ENCODE measurements around the gene TRABD.
A peak's percentile ranks its signal among the peaks of the same experiment; 100 is the strongest.

Gene TRABD

GRCh38 chr22:50189184-50189848 is 3.6 kb downstream of the TRABD start:
- peak overlapping the region; percentile 80 for H3K27ac ChIP-seq
- no peak for TF ChIP-seq CTCF (IDR thresholded peaks at IDR 0.05)
- TF ChIP-seq ZFX (IDR thresholded peaks at IDR 0.05; ENCODE audit: borderline replicate concordance) = no peak

GRCh38 chr22:50189849-50190181 is 4.1 kb downstream of the TRABD start:
- no peak for TF ChIP-seq CTCF (IDR thresholded peaks at IDR 0.05)
- no peak for TF ChIP-seq ZFX (IDR thresholded peaks at IDR 0.05; ENCODE audit: borderline replicate concordance)
- H3K27ac ChIP-seq = peak overlapping the region; percentile 80

GRCh38 chr22:50190182-50190940 is 4.6 kb downstream of the TRABD start:
- H3K27ac ChIP-seq = peak overlapping the region; percentile 80
- TF ChIP-seq ZFX (IDR thresholded peaks at IDR 0.05; ENCODE audit: borderline replicate concordance) (no peak), CTCF (IDR thresholded peaks at IDR 0.05) (peak; percentile 68)

GRCh38 chr22:50190941-50191741 is 5.4 kb downstream of the TRABD start:
- TF ChIP-seq ZFX (IDR thresholded peaks at IDR 0.05; ENCODE audit: borderline replicate concordance) (no peak), CTCF (IDR thresholded peaks at IDR 0.05) (no peak)
- H3K27ac ChIP-seq = peak overlapping the region; percentile 80

- TF ChIP-seq ZFX (IDR thresholded peaks at IDR 0.05; ENCODE audit: borderline replicate concordance) (no peak), CTCF (IDR thresholded peaks at IDR 0.05) (no peak)
- no peak overlapping the region for H3K27ac ChIP-seq
Measured at GRCh38 chr22:50192436-50193204, 6.9 kb downstream of the TRABD start.

GRCh38 chr22:50193621-50194020 is 7.9 kb downstream of the TRABD start:
- TF ChIP-seq CTCF (IDR thresholded peaks at IDR 0.05) = no peak
- TF ChIP-seq ZFX (IDR thresholded peaks at IDR 0.05; ENCODE audit: borderline replicate concordance) = no peak
- no peak overlapping the region for H3K27ac ChIP-seq

Measured in 22Rv1 (cell line).